Measurements from ENCODE around the gene PIK3R6.

PIK3R6 gene

GRCh38 chr17:8894202-8894671 lies 26.8 kb upstream of the PIK3R6 start:
- peak; percentile 48 for DNase-seq

GRCh38 chr17:8893621-8894201 lies 26.2 kb upstream of the PIK3R6 start:
- DNase-seq: peak; percentile 34

- DNase-seq: no peak
Measured at GRCh38 chr17:8893059-8893458, 25.6 kb upstream of the PIK3R6 start.

DNA sequence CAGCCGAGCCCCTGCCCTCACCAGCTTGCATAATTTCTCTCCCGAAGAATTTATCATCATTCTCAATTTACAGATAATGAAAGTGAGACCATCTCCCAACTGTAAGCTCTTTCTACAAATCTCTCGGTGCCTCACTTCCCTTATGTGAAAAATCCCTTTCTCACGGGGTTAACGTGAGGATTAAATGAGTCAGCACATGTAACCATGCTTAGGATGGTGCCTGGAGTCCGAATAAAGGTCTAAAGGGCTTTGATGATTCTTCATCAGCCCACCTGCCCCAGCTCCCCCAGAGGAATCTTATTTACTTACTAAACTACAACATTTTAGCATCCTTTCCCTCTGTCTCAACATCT lies 24.8 kb upstream of the PIK3R6 start:
- no peak for DNase-seq

DNA sequence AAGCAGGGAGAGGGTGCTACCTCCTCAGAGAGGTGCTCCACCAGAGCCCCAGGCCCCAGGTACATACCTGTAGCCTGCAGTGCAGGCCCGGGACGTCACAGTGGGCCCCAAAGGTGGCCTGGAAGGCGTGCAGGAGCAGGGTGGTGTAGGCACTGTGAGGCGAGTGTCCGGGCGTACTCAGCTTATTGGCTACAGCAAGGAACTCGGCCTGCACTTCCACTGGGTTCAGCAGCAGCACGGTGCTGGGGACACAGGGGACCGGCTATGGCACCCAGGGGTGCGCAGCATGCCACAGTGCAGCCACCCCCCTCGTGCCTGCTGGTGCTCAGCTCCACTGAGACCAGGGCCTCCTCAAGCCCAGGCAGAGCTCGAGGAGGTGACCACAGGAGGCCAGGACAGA lies 23.2 kb upstream of the PIK3R6 start:
- peak; percentile 16 for DNase-seq

GRCh38 chr17:8889458-8890210 lies 22.2 kb upstream of the PIK3R6 start:
- DNase-seq: peak; percentile 19

DNA sequence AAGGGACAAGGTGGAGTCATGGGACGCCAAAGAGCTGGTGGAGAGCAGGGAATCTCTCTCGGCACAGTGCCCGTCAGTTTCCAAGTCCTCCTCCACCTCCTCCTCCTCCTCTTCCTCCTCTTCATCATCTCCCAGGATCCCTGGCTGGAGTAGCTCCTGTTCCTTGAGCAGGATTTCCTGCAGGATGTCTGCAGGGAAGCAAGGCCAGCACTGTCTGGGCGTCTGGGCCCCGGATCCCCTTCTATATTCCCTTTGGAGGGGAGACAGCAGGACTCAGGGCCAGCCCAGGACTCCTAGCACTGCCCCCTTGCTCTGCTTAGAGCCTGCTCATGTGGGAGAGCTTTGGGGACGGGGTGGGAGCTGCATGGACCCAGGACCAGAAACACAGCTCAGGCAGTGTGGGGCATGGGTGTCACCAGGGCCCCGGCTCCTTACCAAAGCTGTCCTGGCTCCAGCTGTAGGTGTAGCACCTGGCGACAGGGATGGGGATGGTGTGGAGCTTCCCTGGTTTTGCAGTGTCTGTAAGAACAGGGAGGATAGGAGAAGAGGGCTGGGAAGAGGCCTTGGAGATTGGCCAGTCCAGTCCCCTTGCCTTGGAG lies 21.3 kb upstream of the PIK3R6 start:
- DNase-seq: peak; percentile 22

GRCh38 chr17:8887834-8888703 lies 20.6 kb upstream of the PIK3R6 start:
- peak; percentile 43 for DNase-seq

DNA sequence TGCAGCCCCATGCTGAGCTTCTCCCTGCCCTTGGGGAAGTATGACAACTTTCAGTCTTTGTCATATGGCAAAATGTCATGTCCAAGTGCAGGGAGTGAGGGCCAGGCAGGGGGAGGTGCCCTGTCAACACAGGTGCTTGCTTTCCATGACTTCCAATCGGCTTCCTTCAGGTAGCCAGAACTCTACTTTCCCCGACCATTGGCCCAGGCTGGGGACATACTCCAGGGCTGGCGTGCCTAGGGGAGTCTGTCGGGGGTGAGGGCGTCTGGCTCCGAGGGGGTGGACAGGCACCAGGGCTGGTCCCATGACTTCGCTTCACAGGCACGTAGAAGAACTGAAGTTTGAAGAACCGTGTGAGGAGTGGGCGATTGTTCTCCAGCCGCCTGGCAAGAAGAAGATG lies 19.8 kb upstream of the PIK3R6 start:
- peak; percentile 21 for DNase-seq

DNA sequence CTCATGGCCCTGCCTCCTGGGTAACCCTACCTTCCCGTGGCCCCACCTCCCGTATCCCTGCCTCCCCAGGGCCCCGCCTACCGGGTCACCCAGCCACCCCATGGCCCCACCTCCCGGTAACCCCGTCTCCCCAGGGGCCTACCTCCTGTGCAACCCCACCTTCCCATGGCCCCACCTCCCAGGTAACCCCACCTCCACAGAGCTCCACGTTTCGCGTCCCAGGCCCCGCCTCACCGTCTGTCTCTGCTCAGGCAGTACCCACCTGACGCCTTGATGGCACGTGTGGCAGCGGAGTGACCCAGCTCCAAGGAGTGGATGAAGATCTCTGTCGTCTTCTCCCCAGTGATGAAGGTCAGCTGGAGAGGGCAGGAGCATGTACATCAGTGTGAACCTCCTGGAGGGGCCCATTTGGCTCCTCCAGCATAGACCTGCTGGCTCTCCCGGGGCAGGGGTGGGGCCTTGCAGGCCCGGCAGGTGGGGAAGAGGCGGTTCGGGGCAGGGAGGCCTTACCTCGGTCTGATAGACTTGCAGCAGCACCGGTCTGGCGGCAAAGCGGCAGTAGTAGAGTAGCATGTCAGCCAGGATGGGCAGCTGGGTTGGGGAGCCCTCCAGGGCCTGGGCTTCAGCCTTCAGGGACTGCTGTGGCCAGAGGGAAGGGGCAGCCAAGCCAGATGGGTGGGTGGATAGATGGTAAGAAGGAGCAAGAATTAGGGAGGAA lies 18.7 kb upstream of the PIK3R6 start:
- DNase-seq: peak; percentile 39

DNA sequence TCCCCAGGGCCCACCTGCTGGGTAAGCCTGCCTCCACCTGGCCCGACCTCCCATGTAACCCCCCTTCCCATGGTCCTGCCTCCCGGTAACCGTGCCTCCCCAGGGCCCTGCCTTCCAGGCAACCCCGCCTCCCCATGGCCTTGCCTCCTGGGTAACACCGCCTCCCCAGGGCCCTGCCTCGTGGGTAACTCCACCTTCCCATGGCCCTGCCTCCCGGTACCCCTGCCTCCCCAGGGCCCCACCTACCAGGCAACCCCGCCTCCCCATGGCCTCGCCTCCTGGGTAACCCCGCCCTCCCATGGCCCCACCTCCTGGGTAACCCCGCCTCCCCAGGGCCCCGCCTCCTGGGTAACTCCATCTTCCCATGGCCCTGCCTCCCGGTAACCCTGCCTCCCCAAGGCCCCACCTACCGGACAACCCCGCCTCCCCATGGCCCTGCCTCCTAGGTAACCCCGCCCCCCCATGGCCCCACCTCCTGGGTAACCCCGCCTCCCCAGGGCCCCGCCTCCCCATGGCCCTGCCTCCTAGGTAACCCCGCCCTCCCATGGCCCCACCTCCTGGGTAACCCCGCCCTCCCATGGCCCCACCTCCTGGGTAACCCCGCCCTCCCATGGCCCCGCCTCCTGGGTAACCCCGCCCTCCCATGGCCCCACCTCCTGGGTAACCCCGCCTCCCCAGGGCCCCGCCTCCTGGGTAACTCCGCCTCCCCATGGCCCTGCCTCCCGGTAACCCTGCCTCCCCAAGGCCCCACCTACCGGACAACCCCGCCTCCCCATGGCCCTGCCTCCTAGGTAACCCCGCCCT lies 17.9 kb upstream of the PIK3R6 start:
- DNase-seq: peak; percentile 41

DNA sequence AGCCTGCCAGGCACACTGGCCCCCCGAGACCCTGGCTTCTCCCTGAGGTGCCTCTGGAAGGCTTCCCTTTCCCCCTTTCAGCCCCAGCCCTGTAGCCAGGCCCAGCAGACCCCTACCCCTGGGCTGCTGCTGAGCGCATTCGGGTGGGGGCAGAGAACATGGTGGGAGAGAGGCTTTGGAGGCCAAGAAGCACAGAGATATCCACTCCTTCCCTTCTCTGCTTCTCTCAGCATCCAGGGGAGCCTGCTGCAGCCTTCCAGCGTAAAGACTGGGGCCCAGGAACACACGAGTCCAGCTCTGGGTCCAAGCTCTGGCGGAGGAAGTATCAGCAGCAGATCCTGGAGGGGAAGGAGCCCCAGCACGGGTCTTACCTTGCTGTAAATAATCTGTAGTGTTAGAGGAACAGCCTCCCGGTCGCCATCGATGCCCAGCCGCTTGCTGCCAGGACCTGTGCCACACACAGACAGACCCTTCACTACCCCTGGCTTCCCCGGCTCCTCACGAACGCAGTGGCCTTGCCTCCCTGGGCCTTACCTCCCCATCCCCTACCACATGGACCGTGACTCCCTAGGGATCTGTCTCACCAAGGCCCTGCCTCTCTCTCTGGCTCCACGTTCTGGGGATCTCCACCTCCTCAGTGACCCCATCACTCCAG lies 17.0 kb upstream of the PIK3R6 start:
- DNase-seq: peak; percentile 35

GRCh38 chr17:8883353-8883752 lies 15.9 kb upstream of the PIK3R6 start:
- no peak for DNase-seq

GRCh38 chr17:8881606-8882005 lies 14.1 kb upstream of the PIK3R6 start:
- peak; percentile 32 for DNase-seq

DNA sequence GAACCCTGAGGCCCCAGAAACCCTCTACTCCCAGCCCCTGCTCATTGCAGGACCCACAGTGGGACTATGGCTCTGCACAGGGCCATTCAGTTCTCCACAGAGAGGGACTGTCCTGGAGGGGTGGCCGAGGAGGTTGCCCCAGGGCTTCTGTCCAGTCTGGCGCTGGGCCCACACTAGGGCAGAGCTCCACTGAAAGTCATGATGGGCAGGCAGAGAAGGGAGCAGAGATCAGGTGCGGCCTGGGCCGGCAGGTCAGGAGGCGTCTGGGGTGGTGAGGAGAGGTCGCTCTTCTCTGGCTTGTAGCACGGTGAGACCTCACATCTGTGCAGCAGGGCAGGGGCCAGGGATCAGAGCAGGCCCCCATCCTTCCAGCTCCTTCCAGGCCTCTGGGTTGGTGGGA lies 13.0 kb upstream of the PIK3R6 start:
- DNase-seq: no peak

DNA sequence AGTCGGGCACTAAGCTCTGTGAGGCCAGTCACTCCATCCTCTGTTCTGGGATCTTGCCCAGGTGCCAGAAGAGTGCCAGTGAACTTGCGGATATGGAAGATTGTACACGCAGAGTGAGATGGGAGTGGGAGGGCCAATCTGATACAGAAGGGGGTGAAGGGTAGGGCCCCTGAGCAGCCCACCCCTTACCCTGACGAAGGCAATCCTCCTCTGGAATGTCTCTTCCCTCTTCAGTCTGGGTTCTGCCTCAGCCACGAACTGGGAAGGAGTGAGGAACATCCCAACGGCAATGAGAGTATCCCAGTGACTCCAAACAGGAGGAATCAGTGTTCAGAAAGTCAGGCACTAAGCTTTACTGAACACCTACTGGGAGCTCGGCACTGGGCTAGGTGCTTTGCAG lies 11.9 kb upstream of the PIK3R6 start:
- peak; percentile 25 for DNase-seq

DNA sequence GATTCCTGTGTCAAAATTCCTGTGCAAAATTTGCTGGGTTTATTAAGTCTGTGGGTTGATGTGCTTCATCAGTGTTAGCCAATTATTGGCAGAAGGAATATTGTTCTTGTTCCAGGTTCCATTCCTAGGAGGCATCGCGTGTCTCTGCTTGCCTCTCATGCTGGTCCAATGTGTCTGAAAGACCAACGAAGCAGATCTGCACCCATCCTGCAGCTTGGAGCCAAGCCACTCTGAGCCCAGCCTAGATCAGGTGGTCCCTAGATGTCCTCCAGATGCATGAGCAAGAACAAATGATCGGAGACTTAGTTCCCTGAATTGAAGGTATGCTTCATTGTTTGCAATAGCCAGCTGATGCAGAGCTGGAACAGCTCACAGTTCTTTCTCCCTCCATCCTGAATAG lies 10.5 kb upstream of the PIK3R6 start:
- no peak for DNase-seq

GRCh38 chr17:8875957-8876356 lies 8.5 kb upstream of the PIK3R6 start:
- DNase-seq: peak; percentile 40

DNA sequence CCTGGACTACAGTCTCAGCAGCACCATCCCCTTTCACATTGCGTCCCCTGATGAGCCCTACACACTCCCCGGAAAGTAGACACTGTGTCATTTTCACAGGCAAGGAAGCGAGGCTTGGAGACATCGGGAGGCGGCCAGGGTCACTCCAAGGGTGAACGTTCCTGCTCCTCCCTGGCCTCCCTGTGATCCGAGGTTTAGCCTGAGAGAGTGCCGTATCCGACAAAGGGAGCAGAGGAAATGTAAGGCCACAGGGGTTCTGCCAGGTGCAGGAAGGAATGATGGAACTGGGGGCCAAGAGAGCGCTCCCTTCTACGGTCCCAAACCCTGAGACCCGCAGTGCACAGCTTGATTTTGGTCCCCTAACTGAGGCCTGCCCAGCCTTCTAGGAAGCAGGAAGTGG lies 8.0 kb upstream of the PIK3R6 start:
- peak; percentile 24 for DNase-seq

DNA sequence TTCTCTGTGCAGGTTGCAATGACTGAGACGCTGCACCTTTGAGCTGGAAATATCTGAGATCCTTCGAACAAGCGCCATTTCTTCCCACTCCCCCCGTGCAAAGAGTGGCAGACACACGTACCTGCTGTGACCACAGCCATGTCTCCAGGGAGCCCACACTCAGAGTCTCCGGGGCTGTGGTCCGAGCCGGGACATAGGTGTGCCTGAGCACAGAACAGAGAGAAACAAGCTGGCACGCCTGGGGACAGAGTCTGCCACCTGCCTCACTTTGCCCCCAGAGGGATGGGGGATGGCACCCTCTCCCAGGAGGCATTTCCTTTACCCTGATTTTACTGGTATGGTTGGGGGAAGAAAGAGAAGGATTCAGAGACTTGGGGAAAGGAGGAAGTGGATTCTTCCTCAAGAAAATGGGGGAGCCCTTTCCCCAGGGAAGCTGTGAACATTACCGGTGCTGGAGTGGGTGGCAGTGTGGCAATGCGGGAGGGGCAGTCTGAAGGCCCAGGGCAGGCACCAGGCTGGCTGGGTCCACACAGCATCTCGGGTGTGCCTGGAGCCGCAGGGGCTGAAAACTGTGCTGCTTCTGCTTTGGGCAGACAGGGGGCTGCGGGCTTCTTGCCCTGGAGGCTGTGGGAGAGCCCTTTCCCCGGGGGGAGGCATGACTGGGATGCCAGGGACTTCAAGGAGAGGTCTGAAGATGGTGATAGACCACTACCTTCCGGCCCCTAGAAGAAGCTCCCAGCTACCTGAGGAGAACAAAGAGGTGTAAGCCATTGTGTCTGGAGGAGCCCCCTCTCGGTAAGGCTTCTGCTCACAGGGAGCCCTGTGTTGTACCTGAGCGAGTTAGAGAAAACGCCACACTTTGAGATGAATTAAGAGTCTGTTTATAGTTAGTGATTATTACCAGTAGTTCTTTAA lies 6.6 kb upstream of the PIK3R6 start:
- peak; percentile 30 for DNase-seq
